ENCODE measurements around the gene ZNF778.
A peak's percentile ranks its signal among the peaks of the same experiment; 100 is the strongest.
"Not testable (repeated sequence)": the region's sequence is repeated elsewhere in the genome, so short reads cannot be mapped to it uniquely, and the experiment has no call there.

Gene ZNF778

DNA sequence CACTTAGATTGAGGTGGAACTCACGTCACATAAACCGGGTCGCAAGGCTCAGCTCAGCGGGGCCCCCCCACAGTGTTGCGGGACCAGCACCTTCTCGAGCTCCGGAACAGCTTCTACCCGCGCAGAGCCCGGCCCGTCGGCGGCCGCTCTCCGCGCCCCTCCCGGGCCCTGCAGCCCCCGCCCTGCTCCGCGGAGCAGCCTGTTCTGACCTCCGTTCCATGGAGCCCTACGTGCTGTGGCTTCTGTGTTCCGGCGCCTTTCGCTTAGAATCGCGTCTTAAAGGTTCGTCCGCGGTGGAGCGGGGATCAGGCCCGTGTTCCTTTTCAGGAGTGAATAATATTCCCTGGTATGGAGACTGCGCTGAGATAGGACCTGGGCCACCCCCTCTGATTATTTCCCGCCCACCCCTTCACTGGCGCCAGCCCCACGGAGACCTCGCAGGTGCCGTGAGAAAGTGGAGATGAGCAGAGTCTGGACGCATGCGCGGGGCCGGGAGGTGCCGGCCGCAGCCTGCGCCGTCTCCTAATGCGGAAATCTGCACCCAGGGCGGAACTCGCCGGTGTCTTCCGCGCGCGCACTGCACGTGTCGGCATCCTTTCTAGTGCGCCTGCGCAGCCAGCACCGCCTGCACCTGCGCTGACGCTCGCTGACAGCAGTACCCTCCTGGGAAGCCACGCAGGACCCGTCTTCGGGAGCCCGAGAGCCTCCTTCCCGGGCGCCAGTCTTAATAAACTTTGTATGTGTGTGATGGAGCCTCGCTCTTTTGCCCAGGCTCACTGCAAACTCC, 30.9 kb downstream of the ZNF778 start:
- DNase-seq (ENCODE audit: extremely low read depth in 1 of 2, low read depth in 1 of 2) = no peak

DNA sequence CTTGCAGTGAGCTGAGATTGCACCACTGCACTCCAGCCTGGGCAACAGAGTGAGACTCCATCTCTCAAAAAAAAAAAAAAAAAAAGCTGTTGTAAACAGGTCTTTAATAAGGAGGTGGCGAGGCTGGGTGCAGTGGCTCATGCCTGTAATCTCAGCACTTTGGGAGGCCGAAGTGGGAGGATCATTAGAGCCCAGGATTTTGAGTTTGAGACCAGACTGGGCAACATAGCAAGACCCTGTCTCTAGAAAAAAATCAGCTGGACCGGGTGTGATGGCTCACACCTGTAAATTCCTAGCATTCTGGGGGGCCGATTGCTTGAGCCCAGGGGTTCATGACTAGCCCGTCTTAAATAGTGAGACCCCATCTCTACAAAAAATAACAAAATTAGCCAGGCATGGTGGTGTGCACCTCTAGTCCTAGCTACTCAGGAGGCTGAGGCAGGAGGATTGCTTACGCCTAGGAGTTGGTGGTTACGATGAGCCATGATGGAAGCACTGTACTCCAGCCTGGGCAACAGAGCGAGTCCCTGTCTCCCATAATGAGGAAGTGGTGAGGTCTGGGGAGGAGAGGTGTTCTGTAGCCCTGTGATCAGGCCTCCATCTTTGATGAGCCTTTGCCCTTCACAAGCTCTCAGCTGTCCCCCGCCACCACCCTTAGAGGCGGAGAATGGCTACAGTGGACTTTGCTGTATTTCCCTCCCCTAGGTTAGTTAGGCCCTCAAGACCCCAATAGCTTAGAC, 36.2 kb downstream of the ZNF778 start:
- DNase-seq (ENCODE audit: extremely low read depth in 1 of 2, low read depth in 1 of 2) = no peak

GRCh38 chr16:89256651-89257254, 39.2 kb downstream of the ZNF778 start:
- DNase-seq (ENCODE audit: extremely low read depth in 1 of 2, low read depth in 1 of 2) = peak; percentile 58 to 67

DNA sequence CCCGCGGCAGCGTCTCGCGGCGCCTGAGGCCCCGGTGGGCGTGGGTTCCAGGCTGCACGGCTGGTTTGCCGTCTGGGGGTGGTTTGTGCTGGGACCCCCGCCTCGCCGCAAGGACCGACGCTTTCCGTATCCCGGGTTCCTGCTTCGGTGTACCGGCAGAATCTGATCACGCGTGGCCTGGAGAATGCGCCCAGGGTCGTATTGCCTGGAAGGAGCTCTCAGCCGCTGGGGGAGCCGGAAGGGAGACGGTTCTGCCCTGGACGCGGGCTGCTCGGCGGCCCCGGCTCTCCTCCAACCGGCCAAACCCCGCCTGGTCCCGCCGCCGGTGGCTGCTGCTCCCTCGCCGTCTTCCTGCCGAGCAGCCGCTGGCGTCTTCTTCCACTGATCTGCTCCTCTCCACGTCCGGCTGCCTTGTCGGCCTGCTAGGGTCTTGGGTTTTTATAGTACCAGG, 39.8 kb downstream of the ZNF778 start:
- DNase-seq (ENCODE audit: extremely low read depth in 1 of 2, low read depth in 1 of 2) = no peak

DNA sequence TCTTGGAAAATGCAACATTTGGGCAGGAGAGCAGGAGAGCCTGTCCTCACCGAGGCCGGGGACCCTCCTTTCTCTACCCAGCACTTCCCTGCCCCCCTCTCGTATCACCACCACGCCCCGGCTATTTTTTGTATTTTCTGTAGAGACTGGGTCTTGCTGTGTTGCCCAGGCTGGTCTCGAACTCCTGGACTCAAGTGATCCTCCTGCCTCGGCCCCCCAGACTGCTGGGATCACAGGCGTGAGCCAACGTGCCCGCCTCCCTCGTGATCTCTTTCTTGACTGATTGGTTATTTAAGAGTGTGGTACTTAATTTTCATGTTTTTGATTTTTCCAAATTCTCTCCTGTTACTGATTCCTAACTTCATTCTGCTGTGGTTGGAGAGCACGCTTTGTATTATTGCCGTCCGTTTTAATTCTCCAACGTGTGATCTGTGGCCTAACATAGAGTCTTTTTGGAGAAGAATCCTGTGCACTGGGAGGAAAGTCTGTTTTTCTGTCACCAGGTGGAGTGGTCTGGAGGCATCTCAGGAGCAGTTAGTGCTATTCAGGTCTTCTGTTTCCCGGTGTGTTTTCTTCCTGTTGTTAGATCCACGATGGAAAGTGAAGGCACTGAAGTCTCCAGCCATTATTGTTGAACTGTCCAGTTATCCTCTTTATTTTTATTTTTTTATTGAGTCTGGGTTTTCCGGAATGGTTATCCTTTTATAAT, 40.4 kb downstream of the ZNF778 start:
- DNase-seq (ENCODE audit: extremely low read depth in 1 of 2, low read depth in 1 of 2) = no peak

GRCh38 chr16:89259901-89260300, 42.4 kb downstream of the ZNF778 start:
- DNase-seq (ENCODE audit: extremely low read depth in 1 of 2, low read depth in 1 of 2) = not testable (repeated sequence)

DNA sequence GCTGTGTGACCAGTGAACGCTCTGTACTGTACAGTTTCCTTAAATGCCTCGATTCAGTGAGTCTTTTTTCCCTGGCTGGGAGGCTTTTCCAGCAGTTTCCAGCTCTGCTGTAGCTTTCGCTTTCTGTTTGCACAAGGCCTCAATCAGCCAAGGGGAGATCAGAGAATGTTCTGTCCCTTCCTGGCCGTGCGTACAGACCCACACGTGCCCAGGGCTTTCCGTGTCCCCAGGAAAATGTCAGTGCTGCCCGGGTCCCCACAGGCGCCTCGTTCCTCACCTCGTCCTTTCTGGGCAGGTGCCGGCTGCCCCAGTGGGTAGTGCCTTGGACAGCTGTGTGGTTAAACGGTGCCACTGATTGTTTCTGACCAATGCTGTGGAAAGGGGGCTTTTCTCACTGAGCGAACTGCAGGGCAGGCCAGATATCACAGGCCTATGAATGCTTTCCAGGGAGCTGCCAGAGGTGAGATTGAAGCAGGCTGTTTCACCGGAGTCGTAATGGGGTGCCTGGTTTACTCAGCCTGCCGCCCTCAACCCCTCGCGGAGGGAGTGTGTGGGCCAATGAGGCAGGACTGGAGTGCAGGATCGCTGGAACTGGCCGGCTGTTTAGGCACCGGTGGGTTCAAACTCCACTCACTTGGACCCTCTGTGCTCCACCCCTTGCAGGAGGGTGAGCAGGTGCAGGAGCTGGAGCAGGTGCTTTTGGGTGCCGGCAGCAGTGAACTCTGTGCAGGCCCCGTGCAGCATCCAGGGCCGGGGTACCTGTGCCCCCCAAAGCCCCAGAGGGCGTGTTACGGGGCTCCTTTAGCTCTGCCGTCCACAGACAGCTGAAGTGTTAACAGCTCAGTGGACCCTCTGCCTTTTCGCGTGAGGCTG, 44.4 kb downstream of the ZNF778 start:
- no peak for DNase-seq (ENCODE audit: extremely low read depth in 1 of 2, low read depth in 1 of 2)

- DNase-seq (ENCODE audit: extremely low read depth in 1 of 2, low read depth in 1 of 2) = no peak
Measured at GRCh38 chr16:89264800-89265550, 47.5 kb downstream of the ZNF778 start.

- DNase-seq (ENCODE audit: extremely low read depth in 1 of 2, low read depth in 1 of 2) = no peak
Measured at GRCh38 chr16:89265647-89266046, 48.1 kb downstream of the ZNF778 start.

DNA sequence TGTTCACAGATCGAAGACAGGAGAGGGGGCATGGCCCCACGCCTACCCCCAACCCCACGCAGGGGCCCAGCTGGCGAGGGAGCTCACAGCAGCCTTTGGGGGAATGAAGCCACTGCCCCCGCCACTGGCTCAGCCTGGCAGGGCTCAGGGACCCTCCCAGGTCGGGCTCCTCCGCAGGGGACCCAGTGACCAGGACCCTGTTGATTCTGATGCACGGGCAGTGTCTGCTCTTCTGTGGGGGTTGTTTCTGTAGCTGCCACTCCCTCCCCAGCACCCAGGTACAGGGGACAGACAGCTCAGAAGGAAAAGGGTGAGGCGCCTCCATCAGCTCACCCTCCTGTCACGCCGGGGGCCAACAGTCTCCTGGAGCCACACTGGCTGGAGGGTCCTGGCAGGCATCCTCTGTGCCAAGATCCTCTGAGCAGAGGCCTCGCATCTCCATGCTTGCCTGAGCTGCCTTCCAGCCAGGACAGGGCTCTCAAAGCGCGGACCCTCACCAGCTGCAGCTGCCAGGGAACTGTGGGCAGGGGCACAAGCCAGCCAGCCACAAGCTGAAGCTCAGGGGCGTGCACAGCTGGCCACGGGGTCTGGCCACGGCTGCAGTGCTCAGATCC, 49.1 kb downstream of the ZNF778 start:
- DNase-seq (ENCODE audit: extremely low read depth in 1 of 2, low read depth in 1 of 2) = no peak

DNA sequence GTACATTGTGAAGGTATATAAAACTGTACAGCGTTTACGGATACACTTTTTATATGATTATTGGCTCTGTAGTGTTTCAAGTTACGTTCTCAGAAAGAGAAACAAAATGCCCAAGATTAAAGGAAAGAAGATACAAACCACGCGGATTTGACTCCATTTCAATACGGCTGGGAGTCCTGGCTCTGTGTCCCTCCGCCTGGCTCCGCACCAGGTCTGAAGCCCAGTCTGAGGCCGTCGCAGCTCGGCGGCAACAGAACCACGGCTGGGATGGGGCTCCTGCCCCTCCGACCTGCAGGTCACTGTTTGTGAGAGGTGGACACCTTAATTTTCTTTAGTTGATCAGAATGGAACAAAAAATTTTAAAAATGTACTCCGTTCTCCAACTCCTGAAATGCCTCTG, 50.2 kb downstream of the ZNF778 start:
- not testable (repeated sequence) for DNase-seq (ENCODE audit: extremely low read depth in 1 of 2, low read depth in 1 of 2)

GRCh38 chr16:89268585-89268984, 51.1 kb downstream of the ZNF778 start:
- no peak for DNase-seq (ENCODE audit: extremely low read depth in 1 of 2, low read depth in 1 of 2)

GRCh38 chr16:89268987-89269735, 51.7 kb downstream of the ZNF778 start:
- no peak for DNase-seq (ENCODE audit: extremely low read depth in 1 of 2, low read depth in 1 of 2)

- no peak for DNase-seq (ENCODE audit: extremely low read depth in 1 of 2, low read depth in 1 of 2)
Measured at GRCh38 chr16:89269805-89270665, 52.5 kb downstream of the ZNF778 start.

DNA sequence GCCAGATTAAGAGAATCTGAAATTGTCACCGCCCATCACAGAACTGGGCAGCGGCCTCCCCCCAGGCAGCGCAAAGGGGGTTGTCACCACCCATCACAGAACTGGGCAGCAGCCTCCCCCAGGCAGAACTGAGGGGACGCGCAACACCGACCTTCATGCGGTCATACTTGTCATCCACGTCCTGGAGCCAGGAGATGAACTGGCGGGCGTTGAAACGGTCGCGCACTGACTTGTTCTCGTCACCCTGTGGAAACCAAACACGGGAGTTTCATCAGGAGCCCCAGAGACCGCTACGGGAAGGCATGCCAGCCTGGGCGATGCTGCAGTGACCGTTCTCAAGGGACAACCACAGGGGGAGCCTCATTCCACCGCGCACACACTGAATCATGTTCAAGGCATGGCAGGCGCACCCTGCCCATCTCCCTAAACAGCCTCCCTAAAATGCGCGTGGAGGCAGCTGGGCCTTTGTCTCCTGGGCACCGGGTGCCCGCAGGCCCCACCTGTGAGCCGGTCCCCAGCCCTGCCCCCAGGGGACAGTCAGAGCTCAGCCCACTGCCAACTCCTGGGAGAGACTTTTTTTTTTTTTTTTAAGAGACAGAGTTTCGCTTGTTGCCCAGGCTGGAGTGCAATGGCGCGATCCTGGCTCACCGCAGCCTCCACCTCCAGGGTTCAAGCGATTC, 53.3 kb downstream of the ZNF778 start:
- no peak for DNase-seq (ENCODE audit: extremely low read depth in 1 of 2, low read depth in 1 of 2)

GRCh38 chr16:89272631-89273030, 55.1 kb downstream of the ZNF778 start:
- DNase-seq (ENCODE audit: extremely low read depth in 1 of 2, low read depth in 1 of 2) = no peak
